GM21515 (cell line): ENCODE results near the gene TRIL.

ENCODE experiments used
- ATAC-seq: cut with Tn5 transposase; IDR thresholded peaks from one replicate; pipeline ENCODE4 v1.9.1; 2021; ENCODE audit not compliant: unreplicated experiment

TRIL gene

GRCh38 chr7:28958235-28958979 is at the start of gene TRIL:
Gene TRIL (minus strand): TSS chr7:28958330. CDS start chr7:28958046, 284 bp downstream.
- no peak for ATAC-seq

- ATAC-seq, result no peak
Measured at GRCh38 chr7:29007127-29007526, 49.0 kb upstream of the TRIL start.

GRCh38 chr7:29005829-29006228 is 47.7 kb upstream of the TRIL start:
- no peak for ATAC-seq

GRCh38 chr7:29005406-29005805 is 47.3 kb upstream of the TRIL start:
- no peak for ATAC-seq

- no peak for ATAC-seq
Measured at GRCh38 chr7:29003703-29004102, 45.6 kb upstream of the TRIL start.

- no peak for ATAC-seq
Measured at GRCh38 chr7:29000717-29001076, 42.6 kb upstream of the TRIL start.

- ATAC-seq, result no peak
Measured at GRCh38 chr7:28999895-29000716, 42.0 kb upstream of the TRIL start.

- no peak for ATAC-seq
Measured at GRCh38 chr7:28999427-28999826, 41.3 kb upstream of the TRIL start.

- no peak for ATAC-seq
Measured at GRCh38 chr7:28998105-28998504, 40.0 kb upstream of the TRIL start.

- no peak for ATAC-seq
Measured at GRCh38 chr7:28996836-28997235, 38.7 kb upstream of the TRIL start.

- ATAC-seq, result no peak
Measured at GRCh38 chr7:28993371-28993770, 35.2 kb upstream of the TRIL start.

GRCh38 chr7:28992798-28993197 is 34.7 kb upstream of the TRIL start:
- no peak for ATAC-seq

GRCh38 chr7:28990200-28990960 is 32.2 kb upstream of the TRIL start:
- ATAC-seq, result no peak

- no peak for ATAC-seq
Measured at GRCh38 chr7:28989211-28989980, 31.3 kb upstream of the TRIL start.

- ATAC-seq, result no peak
Measured at GRCh38 chr7:28988810-28989209, 30.7 kb upstream of the TRIL start.

- no peak for ATAC-seq
Measured at GRCh38 chr7:28988091-28988490, 30.0 kb upstream of the TRIL start.

GRCh38 chr7:28986765-28987110 is 28.6 kb upstream of the TRIL start:
- ATAC-seq, result no peak

- ATAC-seq, result no peak
Measured at GRCh38 chr7:28986028-28986764, 28.1 kb upstream of the TRIL start.

- no peak for ATAC-seq
Measured at GRCh38 chr7:28984631-28985030, 26.5 kb upstream of the TRIL start.

- ATAC-seq, result no peak
Measured at GRCh38 chr7:28984217-28984616, 26.1 kb upstream of the TRIL start.
